ENCODE measurements around the gene DOK3. TPM values are rescaled to one million over a fixed set of nuclear protein-coding genes. Genes with fewer than 3 reads are reported as not detected.

The DOK3 gene
- total RNA-seq, 1 donor from 2014 or later, result 16.3 TPM

GRCh38 chr5:177510567-177511053 is 984 bp upstream of the DOK3 start:
- DNase-seq (ENCODE audit: low read depth), result no peak
- H3K27ac ChIP-seq (ENCODE audit: low read depth, low read length), result no peak overlapping the region
- peaks cover 14% of the 10 kb centered on the region for H3K4me1 Mint-ChIP-seq (ENCODE audit: low read depth, unreplicated experiment)
- H4K20me1 ChIP-seq (ENCODE audit: insufficient read depth, low read length), result peaks cover 42% of the 10 kb centered on the region
- no peaks in the 10 kb centered on the region for H3K9me3 Mint-ChIP-seq (ENCODE audit: unreplicated experiment)
- H3K79me2 ChIP-seq (ENCODE audit: insufficient read depth, low read length), result peaks cover 17% of the 10 kb centered on the region
- no peak overlapping the region for H3K27ac Mint-ChIP-seq (ENCODE audit: unreplicated experiment)
- H3K27me3 Mint-ChIP-seq (ENCODE audit: low read depth, unreplicated experiment), result no peaks in the 10 kb centered on the region
- H3K9ac ChIP-seq (ENCODE audit: low read length), result no peak overlapping the region
- no peak overlapping the region for H3K4me3 ChIP-seq (ENCODE audit: insufficient read depth, low read depth, low read length)
- no peak overlapping the region for H3K4me2 ChIP-seq (ENCODE audit: low read length)
- H3K36me3 Mint-ChIP-seq (ENCODE audit: low read depth, unreplicated experiment), result peaks cover 35% of the 10 kb centered on the region
- peaks cover 20% of the 10 kb centered on the region for H3K36me3 ChIP-seq (ENCODE audit: insufficient read depth, low read length)
- FAIRE-seq, result no peak
- H3K4me1 ChIP-seq (ENCODE audit: insufficient read depth, low read length), result peaks cover 4% of the 10 kb centered on the region
- H2AFZ ChIP-seq (ENCODE audit: low read depth, low read length), result no peak overlapping the region
- H3K9me3 ChIP-seq (ENCODE audit: insufficient read depth, low read depth, low read length), result no peaks in the 10 kb centered on the region
- H3K27me3 ChIP-seq (ENCODE audit: insufficient read depth, low read length), result no peaks in the 10 kb centered on the region
- TF ChIP-seq EZH2 (IDR thresholded peaks at IDR 0.05; ENCODE audit: insufficient read depth, low read length) (no peak), CTCF (IDR thresholded peaks at IDR 0.05; ENCODE audit: insufficient read depth, low read depth, low read length) (no peak)
- H3K4me3 Mint-ChIP-seq (ENCODE audit: unreplicated experiment), result no peak overlapping the region

GRCh38 chr5:177509991-177510566 is 453 bp upstream of the DOK3 start:
- H3K27ac ChIP-seq (ENCODE audit: low read depth, low read length), result no peak overlapping the region
- Mint-ChIP-seq H3K27me3 (ENCODE audit: low read depth, unreplicated experiment) (no peaks in the 10 kb centered on the region), H3K9me3 (ENCODE audit: unreplicated experiment) (no peaks in the 10 kb centered on the region), H3K36me3 (ENCODE audit: low read depth, unreplicated experiment) (peaks cover 31% of the 10 kb centered on the region), H3K27ac (ENCODE audit: unreplicated experiment) (no peak overlapping the region), H3K4me3 (ENCODE audit: unreplicated experiment) (no peak overlapping the region), H3K4me1 (ENCODE audit: low read depth, unreplicated experiment) (peaks cover 9% of the 10 kb centered on the region)
- peaks cover 11% of the 10 kb centered on the region for H3K79me2 ChIP-seq (ENCODE audit: insufficient read depth, low read length)
- H3K9ac ChIP-seq (ENCODE audit: low read length), result no peak overlapping the region
- peaks cover 15% of the 10 kb centered on the region for H3K36me3 ChIP-seq (ENCODE audit: insufficient read depth, low read length)
- no peak overlapping the region for H2AFZ ChIP-seq (ENCODE audit: low read depth, low read length)
- H3K9me3 ChIP-seq (ENCODE audit: insufficient read depth, low read depth, low read length), result no peaks in the 10 kb centered on the region
- H3K4me2 ChIP-seq (ENCODE audit: low read length), result no peak overlapping the region
- DNase-seq (ENCODE audit: low read depth), result no peak
- H3K4me1 ChIP-seq (ENCODE audit: insufficient read depth, low read length), result no peaks in the 10 kb centered on the region
- no peak for TF ChIP-seq EZH2 (IDR thresholded peaks at IDR 0.05; ENCODE audit: insufficient read depth, low read length)
- TF ChIP-seq CTCF (IDR thresholded peaks at IDR 0.05; ENCODE audit: insufficient read depth, low read depth, low read length), result no peak
- no peaks in the 10 kb centered on the region for H3K27me3 ChIP-seq (ENCODE audit: insufficient read depth, low read length)
- H3K4me3 ChIP-seq (ENCODE audit: insufficient read depth, low read depth, low read length), result no peak overlapping the region
- peaks cover 36% of the 10 kb centered on the region for H4K20me1 ChIP-seq (ENCODE audit: insufficient read depth, low read length)
- FAIRE-seq, result no peak

- Histone ChIP-seq H3K4me2 (ENCODE audit: low read length) (no peak overlapping the region), H3K9me3 (ENCODE audit: insufficient read depth, low read depth, low read length) (no peaks in the 10 kb centered on the region), H3K9ac (ENCODE audit: low read length) (no peak overlapping the region), H3K27me3 (ENCODE audit: insufficient read depth, low read length) (no peaks in the 10 kb centered on the region), H2AFZ (ENCODE audit: low read depth, low read length) (no peak overlapping the region), H3K4me1 (ENCODE audit: insufficient read depth, low read length) (no peaks in the 10 kb centered on the region), H3K36me3 (ENCODE audit: insufficient read depth, low read length) (peaks cover 7% of the 10 kb centered on the region), H3K27ac (ENCODE audit: low read depth, low read length) (no peak overlapping the region), H3K79me2 (ENCODE audit: insufficient read depth, low read length) (no peaks in the 10 kb centered on the region), H3K4me3 (ENCODE audit: insufficient read depth, low read depth, low read length) (no peak overlapping the region), H4K20me1 (ENCODE audit: insufficient read depth, low read length) (peaks cover 24% of the 10 kb centered on the region)
- H3K9me3 Mint-ChIP-seq (ENCODE audit: unreplicated experiment), result no peaks in the 10 kb centered on the region
- no peaks in the 10 kb centered on the region for H3K27me3 Mint-ChIP-seq (ENCODE audit: low read depth, unreplicated experiment)
- DNase-seq (ENCODE audit: low read depth), result no peak
- TF ChIP-seq CTCF (IDR thresholded peaks at IDR 0.05; ENCODE audit: insufficient read depth, low read depth, low read length) (no peak), EZH2 (IDR thresholded peaks at IDR 0.05; ENCODE audit: insufficient read depth, low read length) (no peak)
- no peak overlapping the region for H3K27ac Mint-ChIP-seq (ENCODE audit: unreplicated experiment)
- peak overlapping the region; percentile 20 for H3K4me3 Mint-ChIP-seq (ENCODE audit: unreplicated experiment)
- H3K4me1 Mint-ChIP-seq (ENCODE audit: low read depth, unreplicated experiment), result peaks cover 6% of the 10 kb centered on the region
- FAIRE-seq, result no peak
- peaks cover 26% of the 10 kb centered on the region for H3K36me3 Mint-ChIP-seq (ENCODE audit: low read depth, unreplicated experiment)
Measured at GRCh38 chr5:177508837-177509236, 789 bp downstream of the DOK3 start.
